Measurements from ENCODE around the gene NUDT12. TPM values are rescaled to one million over a fixed set of nuclear protein-coding genes. Genes with fewer than 3 reads are reported as not detected.

The NUDT12 gene
- polyA plus RNA-seq, 3 donors = 0.08 to 1.1 (median 0.11) TPM

- intact Hi-C loops (cut with micrococcal nuclease) = no loop called here
- H3K27ac Mint-ChIP-seq = no peak overlapping the region
Measured at GRCh38 chr5:103560826-103561225, 1.8 kb downstream of the NUDT12 start.

GRCh38 chr5:103546858-103547257 lies 15.7 kb downstream of the NUDT12 start:
- H3K36me3 ChIP-seq (replicated peaks in 1 of 2; ENCODE audit: control insufficient read depth in 1 of 2, insufficient read depth in 2 of 2, low read length in 2 of 2) = no peaks in the 10 kb centered on the region
- no peak overlapping the region for H2AFZ ChIP-seq (ENCODE audit: insufficient read depth, low read depth, low read length, poor library complexity, severe bottlenecking)
- no CpG with 5 or more reads among the region's 2 CpGs for WGBS (ENCODE audit: insufficient coverage)
- TF ChIP-seq CTCF (IDR thresholded peaks at IDR 0.05) = no peak
- no peaks in the 10 kb centered on the region for H3K4me1 ChIP-seq (ENCODE audit: control insufficient read depth in 1 of 2, insufficient read depth in 2 of 2, low read length in 2 of 2)
- no peak for DNase-seq
- no peaks in the 10 kb centered on the region for H3K79me2 ChIP-seq (ENCODE audit: insufficient read depth, low read length)
- no peak overlapping the region for H3K27ac ChIP-seq (ENCODE audit: low read depth in 1 of 2, low read length in 2 of 2)
- H3K4me2 ChIP-seq (replicated peaks; ENCODE audit: extremely low read depth, low read length, poor library complexity, severe bottlenecking) = no peak overlapping the region
- H3K4me1 Mint-ChIP-seq = no peaks in the 10 kb centered on the region
- intact Hi-C loops (cut with micrococcal nuclease) = no loop called here
- H3K36me3 Mint-ChIP-seq = peaks cover 2 to 6% of the 10 kb centered on the region in 2 donors
- no peak overlapping the region for H3K27ac Mint-ChIP-seq
- H3K27me3 ChIP-seq (ENCODE audit: control insufficient read depth in 2 of 2, insufficient read depth in 2 of 2, low read length in 2 of 2) = no peaks in the 10 kb centered on the region
- peaks cover 0 to 2% (median 0%) of the 10 kb centered on the region in 3 donors for H3K27me3 Mint-ChIP-seq (ENCODE audit: low read depth in 3 of 3)
- no peaks in the 10 kb centered on the region for H3K9me3 Mint-ChIP-seq
- H3K9me3 ChIP-seq (replicated peaks in 1 of 2; ENCODE audit: control insufficient read depth in 1 of 2, insufficient read depth in 1 of 2, low read length in 2 of 2) = no peaks in the 10 kb centered on the region
- H3K4me3 ChIP-seq (replicated peaks in 1 of 3; ENCODE audit: low read depth in 2 of 3, low read length in 3 of 3) = no peak overlapping the region
- H4K20me1 ChIP-seq (ENCODE audit: insufficient read depth, low read length) = no peaks in the 10 kb centered on the region
- no peak overlapping the region for H3K4me3 Mint-ChIP-seq
- no peak overlapping the region for H3K9ac ChIP-seq (ENCODE audit: insufficient read depth, low read length, poor library complexity, severe bottlenecking)

More at GRCh38 chr5:103560826-103561225, 1.8 kb downstream of the NUDT12 start:
- H3K9me3 ChIP-seq (replicated peaks in 1 of 2; ENCODE audit: control insufficient read depth in 1 of 2, insufficient read depth in 1 of 2, low read length in 2 of 2) = no peaks in the 10 kb centered on the region
- H3K9me3 Mint-ChIP-seq = no peaks in the 10 kb centered on the region
- H3K4me3 Mint-ChIP-seq = no peak overlapping the region
- peaks cover 0 to 2% of the 10 kb centered on the region in 2 donors for H3K36me3 Mint-ChIP-seq
- no peak overlapping the region for H3K9ac ChIP-seq (ENCODE audit: insufficient read depth, low read length, poor library complexity, severe bottlenecking)
- no peaks in the 10 kb centered on the region for H3K36me3 ChIP-seq (replicated peaks in 1 of 2; ENCODE audit: control insufficient read depth in 1 of 2, insufficient read depth in 2 of 2, low read length in 2 of 2)
- H3K4me1 ChIP-seq (ENCODE audit: control insufficient read depth in 1 of 2, insufficient read depth in 2 of 2, low read length in 2 of 2) = peaks cover 5 to 9% of the 10 kb centered on the region in 2 donors
- no peak overlapping the region for H3K4me2 ChIP-seq (replicated peaks; ENCODE audit: extremely low read depth, low read length, poor library complexity, severe bottlenecking)
- TF ChIP-seq CTCF (IDR thresholded peaks at IDR 0.05) = no peak
- no peaks in the 10 kb centered on the region for H3K79me2 ChIP-seq (ENCODE audit: insufficient read depth, low read length)
- no peak overlapping the region for H3K27ac ChIP-seq (ENCODE audit: low read depth in 1 of 2, low read length in 2 of 2)
- no peak overlapping the region for H2AFZ ChIP-seq (ENCODE audit: insufficient read depth, low read depth, low read length, poor library complexity, severe bottlenecking)
- H4K20me1 ChIP-seq (ENCODE audit: insufficient read depth, low read length) = no peaks in the 10 kb centered on the region
- peaks cover 0 to 2% (median 0%) of the 10 kb centered on the region in 3 donors for H3K27me3 Mint-ChIP-seq (ENCODE audit: low read depth in 3 of 3)
- WGBS (ENCODE audit: insufficient coverage) = no CpG with 5 or more reads among the region's 3 CpGs
- no peaks in the 10 kb centered on the region for H3K27me3 ChIP-seq (ENCODE audit: control insufficient read depth in 2 of 2, insufficient read depth in 2 of 2, low read length in 2 of 2)
- no peak for DNase-seq
- peaks cover 16% of the 10 kb centered on the region for H3K4me1 Mint-ChIP-seq
- no peak overlapping the region for H3K4me3 ChIP-seq (replicated peaks in 1 of 3; ENCODE audit: low read depth in 2 of 3, low read length in 3 of 3)

Data from CD14-positive monocyte (primary cell).